ENCODE data around the gene SLC11A2. TPM values are rescaled to one million over a fixed set of nuclear protein-coding genes. Genes with fewer than 3 reads are reported as not detected.
"Not testable (repeated sequence)": the region's sequence is repeated elsewhere in the genome, so short reads cannot be mapped to it uniquely, and the experiment has no call there.

SLC11A2 gene
- total RNA-seq, 1 experiment from 2014 or later, result 19.6 TPM

- Histone ChIP-seq H3K27ac (no peak overlapping the region), H3K36me3 (no peaks in the 10 kb centered on the region)
- DNase-seq (ENCODE audit: low read depth in 1 of 2, low spot score in 2 of 2), result no peak
Observed at GRCh38 chr12:50964432-50964831, 61.8 kb downstream of the SLC11A2 start.

DNA sequence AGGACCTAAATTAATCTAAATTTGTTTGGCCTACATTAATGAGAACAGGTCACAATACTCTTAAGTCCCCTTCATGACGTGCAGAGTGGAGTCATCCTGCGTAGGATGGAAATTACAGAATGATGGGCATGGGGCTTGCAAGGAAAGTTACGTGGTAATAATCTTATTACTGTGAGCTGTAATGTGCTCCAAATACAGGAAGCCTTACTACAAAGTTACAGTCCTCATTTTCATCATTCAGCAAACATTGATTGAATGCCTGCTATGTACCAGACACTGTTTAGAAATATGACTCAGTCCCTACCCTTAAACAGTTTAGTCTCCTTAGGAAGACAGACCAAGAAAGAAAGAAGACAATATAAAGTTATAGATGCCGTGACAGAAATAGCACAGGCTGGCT lies 64.5 kb downstream of the SLC11A2 start:
- DNase-seq (ENCODE audit: low read depth in 1 of 2, low spot score in 2 of 2), result peak in 1 of 2 experiments; percentile 41
- peaks cover 21% of the 10 kb centered on the region for H3K4me1 ChIP-seq (replicated peaks)
- H3K27ac ChIP-seq, result no peak overlapping the region
- no peaks in the 10 kb centered on the region for H3K9me3 ChIP-seq (replicated peaks)
- H3K4me3 ChIP-seq, result no peak overlapping the region
- no peaks in the 10 kb centered on the region for H3K36me3 ChIP-seq
- H3K27me3 ChIP-seq (replicated peaks), result no peaks in the 10 kb centered on the region

More at GRCh38 chr12:50964432-50964831, 61.8 kb downstream of the SLC11A2 start:
- no peaks in the 10 kb centered on the region for H3K9me3 ChIP-seq (replicated peaks)
- H3K4me3 ChIP-seq, result no peak overlapping the region
- no peaks in the 10 kb centered on the region for H3K27me3 ChIP-seq (replicated peaks)
- peaks cover 21% of the 10 kb centered on the region for H3K4me1 ChIP-seq (replicated peaks)

DNA sequence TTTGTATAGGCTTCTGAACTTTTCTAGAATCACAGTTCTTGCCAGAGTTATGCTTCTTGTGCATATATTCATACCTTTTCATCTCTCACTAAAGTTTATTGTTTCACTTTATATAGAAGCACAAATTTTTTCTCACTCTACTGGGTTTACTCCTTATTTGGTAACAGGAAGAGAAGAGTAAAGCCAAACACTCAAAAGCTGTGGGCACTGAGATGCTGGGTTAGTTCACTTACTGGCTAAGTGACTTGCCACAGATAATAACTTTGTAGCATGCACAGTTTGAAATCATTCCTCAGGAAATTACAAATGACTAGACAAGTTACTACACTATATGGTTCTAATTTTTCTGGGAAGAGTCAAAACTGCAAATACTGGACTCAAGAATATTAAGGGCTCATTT lies 66.1 kb downstream of the SLC11A2 start:
- Histone ChIP-seq H3K9me3 (replicated peaks) (no peaks in the 10 kb centered on the region), H3K27ac (no peak overlapping the region), H3K36me3 (no peaks in the 10 kb centered on the region), H3K4me3 (no peak overlapping the region), H3K27me3 (replicated peaks) (no peaks in the 10 kb centered on the region), H3K4me1 (replicated peaks) (peaks cover 21% of the 10 kb centered on the region)
- DNase-seq (ENCODE audit: low read depth in 1 of 2, low spot score in 2 of 2), result no peak

- no peak for DNase-seq (ENCODE audit: low read depth in 1 of 2, low spot score in 2 of 2)
- Histone ChIP-seq H3K9me3 (replicated peaks) (no peaks in the 10 kb centered on the region), H3K27ac (no peak overlapping the region), H3K4me3 (no peak overlapping the region), H3K27me3 (replicated peaks) (no peaks in the 10 kb centered on the region), H3K4me1 (replicated peaks) (peaks cover 6% of the 10 kb centered on the region; the same call in 1 of the 2 replicates), H3K36me3 (no peaks in the 10 kb centered on the region)
Observed at GRCh38 chr12:50955697-50956096, 70.5 kb downstream of the SLC11A2 start.

- H3K4me1 ChIP-seq (replicated peaks), result peaks cover 4% of the 10 kb centered on the region; the same call in 1 of the 2 replicates
- H3K4me3 ChIP-seq, result no peak overlapping the region
- no peaks in the 10 kb centered on the region for H3K27me3 ChIP-seq (replicated peaks)
- no peak for DNase-seq (ENCODE audit: low read depth in 1 of 2, low spot score in 2 of 2)
- H3K27ac ChIP-seq, result no peak overlapping the region
- H3K9me3 ChIP-seq (replicated peaks), result no peaks in the 10 kb centered on the region
- no peaks in the 10 kb centered on the region for H3K36me3 ChIP-seq
Observed at GRCh38 chr12:50955288-50955687, 70.9 kb downstream of the SLC11A2 start.

DNA sequence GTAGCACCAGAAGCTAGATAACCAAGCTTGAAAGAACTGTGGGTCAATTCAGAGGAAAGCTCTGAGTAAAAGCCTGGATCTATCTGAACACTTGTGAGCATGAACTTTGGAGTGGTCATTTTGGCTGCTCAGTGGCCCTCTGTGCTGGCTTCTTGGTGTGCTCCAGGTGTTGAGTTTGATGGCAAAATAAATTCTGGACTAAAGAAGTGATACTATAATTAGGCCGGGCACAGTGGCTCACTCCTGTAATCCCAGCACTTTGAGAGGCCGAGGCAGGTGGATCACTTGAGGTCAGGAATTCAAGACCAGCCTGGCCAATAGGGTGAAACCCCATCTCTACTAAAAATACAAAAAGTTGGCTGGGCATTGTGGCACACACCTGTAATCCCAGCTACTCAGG lies 71.4 kb downstream of the SLC11A2 start:
- not testable (repeated sequence) for H3K9me3 ChIP-seq (replicated peaks); H3K27me3 ChIP-seq (replicated peaks); H3K27ac ChIP-seq; H3K36me3 ChIP-seq; H3K4me1 ChIP-seq (replicated peaks); DNase-seq (ENCODE audit: low read depth in 1 of 2, low spot score in 2 of 2); H3K4me3 ChIP-seq

DNA sequence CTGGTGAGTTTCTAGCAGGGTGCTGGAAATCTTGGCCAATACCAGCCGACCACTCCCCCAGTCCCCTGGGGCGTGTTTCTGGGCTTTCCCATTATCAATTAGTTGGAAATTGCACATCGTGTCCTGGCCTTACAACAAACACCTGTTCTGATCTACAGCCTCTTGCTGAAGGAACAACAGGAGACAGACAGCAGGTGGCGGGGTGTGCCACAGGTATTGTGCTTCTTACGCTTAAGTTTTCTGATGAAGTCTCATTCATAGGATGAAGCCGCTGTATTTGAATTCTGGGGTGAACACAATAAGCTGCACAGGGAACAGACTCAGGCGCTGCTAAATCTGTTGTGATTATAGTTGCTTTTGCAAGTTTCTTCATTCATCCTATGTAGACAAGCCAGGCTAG lies 73.1 kb downstream of the SLC11A2 start:
- Histone ChIP-seq H3K36me3 (no peaks in the 10 kb centered on the region), H3K27me3 (replicated peaks) (no peaks in the 10 kb centered on the region), H3K27ac (no peak overlapping the region), H3K4me1 (replicated peaks) (peaks cover 10% of the 10 kb centered on the region), H3K9me3 (replicated peaks) (no peaks in the 10 kb centered on the region), H3K4me3 (no peak overlapping the region)
- no peak for DNase-seq (ENCODE audit: low read depth in 1 of 2, low spot score in 2 of 2)

- no peaks in the 10 kb centered on the region for H3K27me3 ChIP-seq (replicated peaks)
- no peak within 1 kb of the TSS for H3K4me3 ChIP-seq
- H3K9me3 ChIP-seq (replicated peaks), result no peaks in the 10 kb centered on the region
- no peaks in the 10 kb centered on the region for H3K36me3 ChIP-seq
- no peak for DNase-seq (ENCODE audit: low read depth in 1 of 2, low spot score in 2 of 2)
- H3K27ac ChIP-seq, result no peak within 1 kb of the TSS
- peaks cover 13% of the 10 kb centered on the region for H3K4me1 ChIP-seq (replicated peaks)
Observed at GRCh38 chr12:50952510-50952909, 73.7 kb downstream of the SLC11A2 start, which contains the start of gene HIGD1C. HIGD1C (plus strand) TSS chr12:50952544; CDS start chr12:50953999, 1,455 bp downstream.

GRCh38 chr12:50951112-50951511 lies 75.1 kb downstream of the SLC11A2 start:
- Histone ChIP-seq H3K27ac (no peak overlapping the region), H3K27me3 (replicated peaks) (no peaks in the 10 kb centered on the region), H3K36me3 (no peaks in the 10 kb centered on the region), H3K4me1 (replicated peaks) (peaks cover 13% of the 10 kb centered on the region), H3K9me3 (replicated peaks) (no peaks in the 10 kb centered on the region), H3K4me3 (no peak overlapping the region)
- DNase-seq (ENCODE audit: low read depth in 1 of 2, low spot score in 2 of 2), result no peak

DNA sequence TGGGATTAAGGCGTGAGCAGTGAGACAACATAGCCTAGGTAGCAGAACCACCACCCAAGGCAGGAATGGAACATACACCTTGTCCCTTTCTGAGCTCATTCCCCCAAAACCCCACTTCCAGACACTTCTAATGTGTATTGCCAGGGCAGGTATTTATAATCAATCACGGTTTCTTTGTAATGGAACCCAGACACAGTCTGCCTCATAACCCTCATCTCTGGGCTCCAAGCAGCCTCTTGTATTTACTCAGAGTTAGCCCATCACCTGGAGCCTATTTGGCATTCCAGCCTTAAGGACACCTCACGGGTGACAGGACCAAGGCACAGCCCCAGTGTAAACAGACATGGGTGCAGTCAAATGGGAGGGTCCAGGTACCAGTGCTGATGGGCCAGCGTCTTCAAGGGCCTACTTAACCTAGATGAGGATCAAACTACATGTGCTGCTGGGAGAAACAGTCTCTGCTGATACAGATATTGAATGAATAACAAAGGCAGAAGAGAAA lies 76.3 kb downstream of the SLC11A2 start:
- Histone ChIP-seq H3K27me3 (replicated peaks) (no peaks in the 10 kb centered on the region), H3K27ac (no peak overlapping the region), H3K36me3 (no peaks in the 10 kb centered on the region), H3K4me3 (no peak overlapping the region), H3K9me3 (replicated peaks) (no peaks in the 10 kb centered on the region), H3K4me1 (replicated peaks) (peaks cover 13% of the 10 kb centered on the region)
- no peak for DNase-seq (ENCODE audit: low read depth in 1 of 2, low spot score in 2 of 2)

DNA sequence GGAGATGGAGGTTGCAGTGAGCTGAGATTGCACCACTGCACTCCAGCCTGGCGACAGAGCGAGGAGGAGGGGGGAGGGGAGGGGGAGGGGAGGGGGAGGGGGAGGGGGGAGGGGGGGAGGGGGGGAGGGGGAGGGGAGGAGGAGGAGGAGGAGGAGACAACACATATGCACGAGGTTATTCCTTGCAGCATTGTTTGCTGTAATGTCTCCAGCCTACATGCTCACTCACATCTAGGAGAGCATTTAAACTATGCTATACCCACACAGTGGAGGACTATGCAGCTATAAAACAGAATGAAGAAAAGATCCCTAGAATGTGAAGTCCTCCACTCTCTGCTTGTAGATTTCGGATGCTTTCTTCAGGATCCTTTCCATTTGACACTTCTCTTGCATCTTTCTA lies 77.4 kb downstream of the SLC11A2 start:
- Histone ChIP-seq H3K4me3 (no peak overlapping the region), H3K27ac (no peak overlapping the region), H3K36me3 (no peaks in the 10 kb centered on the region), H3K27me3 (replicated peaks) (no peaks in the 10 kb centered on the region), H3K9me3 (replicated peaks) (no peaks in the 10 kb centered on the region), H3K4me1 (replicated peaks) (peaks cover 13% of the 10 kb centered on the region)
- DNase-seq (ENCODE audit: low read depth in 1 of 2, low spot score in 2 of 2), result no peak

GRCh38 chr12:50947933-50948626 lies 78.1 kb downstream of the SLC11A2 start:
- no peaks in the 10 kb centered on the region for H3K27me3 ChIP-seq (replicated peaks)
- H3K27ac ChIP-seq, result no peak overlapping the region
- DNase-seq (ENCODE audit: low read depth in 1 of 2, low spot score in 2 of 2), result peak in 1 of 2 experiments; percentile 14
- H3K36me3 ChIP-seq, result no peaks in the 10 kb centered on the region
- H3K4me1 ChIP-seq (replicated peaks), result peaks cover 13% of the 10 kb centered on the region
- no peaks in the 10 kb centered on the region for H3K9me3 ChIP-seq (replicated peaks)
- H3K4me3 ChIP-seq, result no peak overlapping the region

DNA sequence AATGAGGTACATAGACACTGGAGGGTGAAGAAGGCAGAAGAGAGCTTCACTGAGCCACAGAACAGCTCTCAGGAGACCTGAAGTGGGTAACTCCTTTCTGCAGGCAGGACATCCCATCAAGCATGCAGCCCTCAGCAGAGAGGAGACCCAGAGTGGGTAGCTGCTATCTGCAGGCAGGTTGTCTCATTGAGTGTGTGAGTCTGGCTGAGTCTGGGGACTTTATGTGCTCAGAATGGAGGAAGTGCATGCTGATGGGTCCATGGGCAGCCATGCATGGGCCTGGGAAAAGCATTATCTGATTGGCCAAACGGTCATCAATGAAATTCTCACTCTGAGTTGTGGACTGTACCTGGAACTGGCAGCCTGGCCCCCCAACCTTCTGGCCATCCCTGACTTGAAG lies 88.5 kb downstream of the SLC11A2 start:
- Histone ChIP-seq H3K4me1 (replicated peaks) (peaks cover 70% of the 10 kb centered on the region), H3K4me3 (no peak overlapping the region), H3K27me3 (replicated peaks) (no peaks in the 10 kb centered on the region), H3K36me3 (no peaks in the 10 kb centered on the region), H3K27ac (no peak overlapping the region), H3K9me3 (replicated peaks) (no peaks in the 10 kb centered on the region)
- no peak for DNase-seq (ENCODE audit: low read depth in 1 of 2, low spot score in 2 of 2)

- Histone ChIP-seq H3K9me3 (replicated peaks) (no peaks in the 10 kb centered on the region), H3K27me3 (replicated peaks) (no peaks in the 10 kb centered on the region), H3K4me3 (no peak overlapping the region), H3K27ac (no peak overlapping the region), H3K36me3 (no peaks in the 10 kb centered on the region), H3K4me1 (replicated peaks) (peaks cover 70% of the 10 kb centered on the region)
- DNase-seq (ENCODE audit: low read depth in 1 of 2, low spot score in 2 of 2), result no peak
Observed at GRCh38 chr12:50936821-50937530, 89.2 kb downstream of the SLC11A2 start.
